H1 (cell line): ENCODE results near the gene PXK. TPM values are rescaled to one million over a fixed set of nuclear protein-coding genes. Genes with fewer than 3 reads are reported as not detected.

Experiments
- BACH1 ChIP-seq: IDR thresholded peaks from 2 replicates; pipeline ENCODE4 v1.6.1; 2012; ENCODE audit warnings: low read length, improper control_type of control experiment
- CBX8 ChIP-seq: fragments of 300-800, 300-1000 bp; sonication (generic); IDR thresholded peaks from 2 replicates; pipeline ENCODE4 v1.7.1; 2016; ENCODE audit warnings: low read depth, low read length, borderline replicate concordance
- CEBPB ChIP-seq: IDR thresholded peaks from 2 replicates; pipeline ENCODE4 v1.6.1; 2012; ENCODE audit warnings: low read depth, low read length
- SP2 ChIP-seq: IDR thresholded peaks from 2 replicates; pipeline ENCODE4 v1.6.1; 2012; ENCODE audit warnings: mild to moderate bottlenecking, low read length, inconsistent platforms
- polyA plus RNA-seq, 7 experiments: library from polyadenylated mRNA; depleted of rRNA in 3 of 7; stranded (reverse) in 5 of 7; unstranded in 2 of 7; fragments of >200 nt in 5 of 7; fragments of 200-250 nt in 2 of 7; gene quantifications; 1 replicate in 5 of 7; 2 replicates in 1 of 7; 4 replicates in 1 of 7; pipeline versions ENCODE4 v1.2.1 to v1.2.3, GENCODE V29; 2011 to 2013; ENCODE audit warnings: missing spikeins in 2 of 7, mixed read lengths in 2 of 7
- total RNA-seq: library from RNA; stranded (reverse); fragmentation: NEBNext Ultra II Directional; extraction: Animal tissue kit (Norgen Biotek cat#: 25700); gene quantifications from 2 replicates; pipeline ENCODE4 v1.2.1, GENCODE V29; 2021
- TF ChIP-seq, protein P1 (sequence below): fragments of 300-600 bp; sonication (generic); IDR thresholded peaks from 2 replicates; pipeline ENCODE4 v1.7.1; 2012; ENCODE audit warnings: low read length, moderate library complexity, mild to moderate bottlenecking, inconsistent platforms; ENCODE audit not compliant: insufficient replicate concordance

Gene PXK
- total and polyA plus RNA-seq, 2 of the 8 experiments (the other 6 are each of a cell fraction or from before 2014, with no cell fraction given), result 3.5 to 7.1 TPM

DNA sequence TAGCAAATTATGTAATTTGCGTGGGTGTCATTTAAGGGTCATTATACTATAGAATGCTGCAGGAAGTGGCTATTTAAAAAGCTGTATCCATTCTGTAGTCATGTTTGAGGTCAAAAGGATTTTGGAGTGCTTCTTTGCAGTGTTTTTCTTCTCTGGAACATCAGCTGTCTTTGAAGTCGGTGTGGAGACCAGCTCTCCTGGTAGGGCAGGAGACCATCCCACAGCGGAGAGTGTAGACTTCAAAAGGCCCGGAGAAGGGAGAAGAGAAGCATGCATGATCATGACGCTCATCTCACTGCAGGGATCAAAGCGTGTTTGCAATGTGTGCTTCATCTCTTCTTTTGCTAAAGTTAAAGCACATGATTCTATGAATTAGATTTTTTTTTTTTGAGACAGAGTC is 19.9 kb downstream of the PXK start (continued):
- TF ChIP-seq, protein P1, sequence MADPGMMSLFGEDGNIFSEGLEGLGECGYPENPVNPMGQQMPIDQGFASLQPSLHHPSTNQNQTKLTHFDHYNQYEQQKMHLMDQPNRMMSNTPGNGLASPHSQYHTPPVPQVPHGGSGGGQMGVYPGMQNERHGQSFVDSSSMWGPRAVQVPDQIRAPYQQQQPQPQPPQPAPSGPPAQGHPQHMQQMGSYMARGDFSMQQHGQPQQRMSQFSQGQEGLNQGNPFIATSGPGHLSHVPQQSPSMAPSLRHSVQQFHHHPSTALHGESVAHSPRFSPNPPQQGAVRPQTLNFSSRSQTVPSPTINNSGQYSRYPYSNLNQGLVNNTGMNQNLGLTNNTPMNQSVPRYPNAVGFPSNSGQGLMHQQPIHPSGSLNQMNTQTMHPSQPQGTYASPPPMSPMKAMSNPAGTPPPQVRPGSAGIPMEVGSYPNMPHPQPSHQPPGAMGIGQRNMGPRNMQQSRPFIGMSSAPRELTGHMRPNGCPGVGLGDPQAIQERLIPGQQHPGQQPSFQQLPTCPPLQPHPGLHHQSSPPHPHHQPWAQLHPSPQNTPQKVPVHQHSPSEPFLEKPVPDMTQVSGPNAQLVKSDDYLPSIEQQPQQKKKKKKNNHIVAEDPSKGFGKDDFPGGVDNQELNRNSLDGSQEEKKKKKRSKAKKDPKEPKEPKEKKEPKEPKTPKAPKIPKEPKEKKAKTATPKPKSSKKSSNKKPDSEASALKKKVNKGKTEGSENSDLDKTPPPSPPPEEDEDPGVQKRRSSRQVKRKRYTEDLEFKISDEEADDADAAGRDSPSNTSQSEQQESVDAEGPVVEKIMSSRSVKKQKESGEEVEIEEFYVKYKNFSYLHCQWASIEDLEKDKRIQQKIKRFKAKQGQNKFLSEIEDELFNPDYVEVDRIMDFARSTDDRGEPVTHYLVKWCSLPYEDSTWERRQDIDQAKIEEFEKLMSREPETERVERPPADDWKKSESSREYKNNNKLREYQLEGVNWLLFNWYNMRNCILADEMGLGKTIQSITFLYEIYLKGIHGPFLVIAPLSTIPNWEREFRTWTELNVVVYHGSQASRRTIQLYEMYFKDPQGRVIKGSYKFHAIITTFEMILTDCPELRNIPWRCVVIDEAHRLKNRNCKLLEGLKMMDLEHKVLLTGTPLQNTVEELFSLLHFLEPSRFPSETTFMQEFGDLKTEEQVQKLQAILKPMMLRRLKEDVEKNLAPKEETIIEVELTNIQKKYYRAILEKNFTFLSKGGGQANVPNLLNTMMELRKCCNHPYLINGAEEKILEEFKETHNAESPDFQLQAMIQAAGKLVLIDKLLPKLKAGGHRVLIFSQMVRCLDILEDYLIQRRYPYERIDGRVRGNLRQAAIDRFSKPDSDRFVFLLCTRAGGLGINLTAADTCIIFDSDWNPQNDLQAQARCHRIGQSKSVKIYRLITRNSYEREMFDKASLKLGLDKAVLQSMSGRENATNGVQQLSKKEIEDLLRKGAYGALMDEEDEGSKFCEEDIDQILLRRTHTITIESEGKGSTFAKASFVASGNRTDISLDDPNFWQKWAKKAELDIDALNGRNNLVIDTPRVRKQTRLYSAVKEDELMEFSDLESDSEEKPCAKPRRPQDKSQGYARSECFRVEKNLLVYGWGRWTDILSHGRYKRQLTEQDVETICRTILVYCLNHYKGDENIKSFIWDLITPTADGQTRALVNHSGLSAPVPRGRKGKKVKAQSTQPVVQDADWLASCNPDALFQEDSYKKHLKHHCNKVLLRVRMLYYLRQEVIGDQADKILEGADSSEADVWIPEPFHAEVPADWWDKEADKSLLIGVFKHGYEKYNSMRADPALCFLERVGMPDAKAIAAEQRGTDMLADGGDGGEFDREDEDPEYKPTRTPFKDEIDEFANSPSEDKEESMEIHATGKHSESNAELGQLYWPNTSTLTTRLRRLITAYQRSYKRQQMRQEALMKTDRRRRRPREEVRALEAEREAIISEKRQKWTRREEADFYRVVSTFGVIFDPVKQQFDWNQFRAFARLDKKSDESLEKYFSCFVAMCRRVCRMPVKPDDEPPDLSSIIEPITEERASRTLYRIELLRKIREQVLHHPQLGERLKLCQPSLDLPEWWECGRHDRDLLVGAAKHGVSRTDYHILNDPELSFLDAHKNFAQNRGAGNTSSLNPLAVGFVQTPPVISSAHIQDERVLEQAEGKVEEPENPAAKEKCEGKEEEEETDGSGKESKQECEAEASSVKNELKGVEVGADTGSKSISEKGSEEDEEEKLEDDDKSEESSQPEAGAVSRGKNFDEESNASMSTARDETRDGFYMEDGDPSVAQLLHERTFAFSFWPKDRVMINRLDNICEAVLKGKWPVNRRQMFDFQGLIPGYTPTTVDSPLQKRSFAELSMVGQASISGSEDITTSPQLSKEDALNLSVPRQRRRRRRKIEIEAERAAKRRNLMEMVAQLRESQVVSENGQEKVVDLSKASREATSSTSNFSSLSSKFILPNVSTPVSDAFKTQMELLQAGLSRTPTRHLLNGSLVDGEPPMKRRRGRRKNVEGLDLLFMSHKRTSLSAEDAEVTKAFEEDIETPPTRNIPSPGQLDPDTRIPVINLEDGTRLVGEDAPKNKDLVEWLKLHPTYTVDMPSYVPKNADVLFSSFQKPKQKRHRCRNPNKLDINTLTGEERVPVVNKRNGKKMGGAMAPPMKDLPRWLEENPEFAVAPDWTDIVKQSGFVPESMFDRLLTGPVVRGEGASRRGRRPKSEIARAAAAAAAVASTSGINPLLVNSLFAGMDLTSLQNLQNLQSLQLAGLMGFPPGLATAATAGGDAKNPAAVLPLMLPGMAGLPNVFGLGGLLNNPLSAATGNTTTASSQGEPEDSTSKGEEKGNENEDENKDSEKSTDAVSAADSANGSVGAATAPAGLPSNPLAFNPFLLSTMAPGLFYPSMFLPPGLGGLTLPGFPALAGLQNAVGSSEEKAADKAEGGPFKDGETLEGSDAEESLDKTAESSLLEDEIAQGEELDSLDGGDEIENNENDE, result no peak
- TF ChIP-seq CEBPB, result no peak
- TF ChIP-seq BACH1, result no peak
- no peak for TF ChIP-seq CBX8
- no peak for TF ChIP-seq SP2
